ENCODE data around the gene CEP128. TPM values are rescaled to one million over a fixed set of nuclear protein-coding genes. Genes with fewer than 3 reads are reported as not detected.

The CEP128 gene
- total RNA-seq = 2.7 and 4.9 TPM in 2 replicates

GRCh38 chr14:80941241-80942185, at the start of gene CEP128:
CEP128 (minus strand) TSS chr14:80941738.

GRCh38 chr14:80955416-80955941, 13.9 kb upstream of the CEP128 start, which contains the start of gene TSHR:
TSHR (plus strand) TSS chr14:80955621; CDS start chr14:80955681, 60 bp downstream.

Other genes starting within 250 kb of the CEP128 start
- gene TSHR, start 13.9 kb upstream of the CEP128 start, total RNA-seq = not detected in 2 replicates